Left renal cortex interstitium (tissue), 4 donors: ENCODE results near the gene NPAS2. TPM values are rescaled to one million over a fixed set of nuclear protein-coding genes. Genes with fewer than 3 reads are reported as not detected.

Experiments
- DNase-seq, 4 donors: peaks; one replicate each; pipeline ENCODE4 v3.0.0-alpha.2; 2013; ENCODE audit warnings: low read depth in 4 of 4, low spot score in 2 of 4, missing footprints in 1 of 4
- polyA plus RNA-seq, 4 donors: library from polyadenylated mRNA; unstranded; fragments of 120-200 nt; gene quantifications; one replicate each; pipeline ENCODE4 v1.2.1, GENCODE V29; 2013; ENCODE audit not compliant: insufficient read length in 4 of 4

Gene NPAS2
- polyA plus RNA-seq, 4 donors = 8.6 to 21.0 (median 13.2) TPM

GRCh38 chr2:101036562-101036961, 216.6 kb downstream of the NPAS2 start:
- DNase-seq = no peak

GRCh38 chr2:101037161-101037755, 217.3 kb downstream of the NPAS2 start:
- no peak for DNase-seq

DNA sequence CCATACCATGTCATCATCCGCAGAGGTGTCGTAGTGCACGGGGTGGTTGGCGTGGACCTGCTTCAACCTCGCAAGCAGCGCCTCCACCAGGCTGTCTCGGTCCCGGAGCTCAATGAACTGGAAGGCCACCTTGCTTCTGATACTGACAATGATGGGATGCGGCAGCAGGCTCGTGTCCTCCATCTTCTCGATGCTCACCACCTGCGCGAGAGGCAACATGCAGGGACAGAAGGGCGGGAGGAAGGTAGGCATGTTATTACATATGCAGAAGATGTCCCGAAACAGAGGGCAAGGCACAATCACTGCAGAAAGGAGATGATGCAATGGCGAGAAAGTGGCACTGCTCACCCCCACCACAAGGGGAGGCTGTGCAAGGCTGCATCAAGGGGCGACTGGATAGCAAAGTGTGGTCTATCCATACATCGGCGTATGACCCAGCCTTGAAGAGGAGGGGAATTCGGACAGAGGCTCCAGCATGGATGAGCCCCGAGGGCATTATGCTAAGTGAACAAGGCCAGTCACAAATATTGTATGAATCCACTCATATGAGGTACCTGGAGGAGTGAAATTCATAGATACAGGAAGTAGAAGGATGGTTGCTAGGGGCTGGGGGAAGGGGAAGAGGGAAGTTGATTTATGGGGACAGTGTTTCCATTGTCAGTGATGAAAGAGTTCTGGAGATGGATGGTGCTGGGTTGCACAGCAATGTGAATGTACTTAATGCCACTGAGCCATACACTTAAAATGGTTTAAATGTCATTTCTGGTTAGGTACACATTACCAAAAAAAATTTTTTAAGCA, 218.7 kb downstream of the NPAS2 start:
- DNase-seq = no peak

- no peak for DNase-seq
Observed at GRCh38 chr2:101040072-101040471, 220.1 kb downstream of the NPAS2 start.

DNA sequence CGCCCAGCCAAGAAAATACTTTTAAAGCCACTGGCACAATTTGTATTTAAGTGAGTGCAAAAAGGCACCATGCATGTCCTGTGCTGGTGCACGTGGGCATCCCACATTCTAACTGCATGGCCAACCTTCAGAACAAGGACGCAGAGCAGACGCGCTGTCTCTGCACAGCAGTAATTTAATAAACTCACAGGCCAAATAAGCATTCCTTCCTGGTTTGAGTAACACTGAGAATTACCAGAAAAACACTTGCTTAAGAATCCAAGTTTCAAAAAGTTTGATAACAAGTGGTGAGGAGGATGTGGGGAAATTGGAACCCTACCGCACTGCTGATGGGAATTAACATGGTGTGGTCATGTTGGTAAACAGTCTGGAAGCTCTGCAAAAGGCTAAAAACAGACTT, 220.8 kb downstream of the NPAS2 start:
- no peak for DNase-seq

DNA sequence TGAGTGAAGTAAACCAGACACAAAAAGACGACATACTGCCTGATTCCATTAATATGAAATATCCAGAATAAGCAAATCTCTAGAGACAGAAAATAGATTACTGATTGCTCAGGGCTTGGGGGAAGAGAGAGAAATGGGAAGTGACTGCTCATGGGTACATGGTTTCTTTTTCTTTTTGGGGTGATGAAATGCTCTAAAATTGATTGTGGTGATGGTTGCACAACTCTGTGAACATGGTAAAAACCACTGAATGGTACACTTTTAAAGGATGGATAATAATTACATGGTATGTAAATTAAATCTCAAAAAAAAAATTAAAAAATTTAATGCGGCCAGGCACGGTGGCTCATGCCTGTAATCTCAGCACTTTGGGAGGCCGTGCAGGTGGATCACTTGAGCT, 221.5 kb downstream of the NPAS2 start:
- no peak for DNase-seq

GRCh38 chr2:101045330-101045729, 225.4 kb downstream of the NPAS2 start:
- DNase-seq = no peak

Other genes starting within 250 kb of the NPAS2 start
- gene RPL31, start 182.2 kb downstream of the NPAS2 start, polyA plus RNA-seq = 1,000 to 10,000 TPM; 2,433 to 3,246 (median 2,883) TPM